Breast epithelium (tissue), 3 donors: Measurements from ENCODE around the gene DOCK3.

ENCODE experiments used
- CTCF ChIP-seq, 3 donors: fragments of 450-650 bp; IDR thresholded peaks; one replicate each; pipeline ENCODE4 v1.5.1; 2016 to 2017; ENCODE audit warnings: antibody characterized with exemption in 3 of 3, mild to moderate bottlenecking in 3 of 3, moderate library complexity in 3 of 3
- POLR2A ChIP-seq: fragments of 450-650 bp; IDR thresholded peaks from one replicate; pipeline ENCODE4 v1.6.1; 2016; ENCODE audit warnings: antibody characterized with exemption, mild to moderate bottlenecking, moderate library complexity
- POLR2AphosphoS5 ChIP-seq, 3 donors: sonication (generic); formaldehyde crosslinking; IDR thresholded peaks; one replicate each; pipeline ENCODE4 v1.6.1; 2017; ENCODE audit warnings: antibody characterized with exemption in 3 of 3

GRCh38 chr3:51173518-51174271 is 499.0 kb downstream of the DOCK3 start:
- no peak for TF ChIP-seq POLR2A
- no peak for TF ChIP-seq CTCF (IDR thresholded peaks at IDR 0.05)
- TF ChIP-seq POLR2AphosphoS5 (IDR thresholded peaks at IDR 0.05) = no peak
